ENCODE measurements around the gene LIPI. TPM values are rescaled to one million over a fixed set of nuclear protein-coding genes. Genes with fewer than 3 reads are reported as not detected.
"Not testable (repeated sequence)": the region's sequence is repeated elsewhere in the genome, so short reads cannot be mapped to it uniquely, and the experiment has no call there.

The LIPI gene
- total RNA-seq, 2 donors from 2014 or later = not detected

GRCh38 chr21:14213164-14213563, 2.4 kb upstream of the LIPI start:
- H3K9me3 ChIP-seq = no peaks in the 10 kb centered on the region
- H3K4me3 ChIP-seq = no peak overlapping the region
- peaks cover 7 to 10% of the 10 kb centered on the region in 2 donors for H3K4me1 ChIP-seq (ENCODE audit: control insufficient read depth in 1 of 2, low read depth in 2 of 2)
- ATAC-seq (ENCODE audit: insufficient number of reproducible peaks, low FRiP score, low read depth) = no peak
- no peaks in the 10 kb centered on the region for H3K27me3 ChIP-seq (replicated peaks; ENCODE audit: insufficient read depth)
- H3K27ac ChIP-seq = no peak overlapping the region
- no peaks in the 10 kb centered on the region for H3K36me3 ChIP-seq
- no peak for DNase-seq (ENCODE audit: low spot score)
- no peak for TF ChIP-seq CTCF (IDR thresholded peaks at IDR 0.05)

- Histone ChIP-seq H3K9me3 (no peaks in the 10 kb centered on the region), H3K36me3 (no peaks in the 10 kb centered on the region), H3K4me1 (ENCODE audit: control insufficient read depth in 1 of 2, low read depth in 2 of 2) (no peaks in the 10 kb centered on the region), H3K27me3 (replicated peaks; ENCODE audit: insufficient read depth) (no peaks in the 10 kb centered on the region), H3K4me3 (no peak overlapping the region), H3K27ac (no peak overlapping the region)
- ATAC-seq (ENCODE audit: insufficient number of reproducible peaks, low FRiP score, low read depth) (no peak), DNase-seq (ENCODE audit: low spot score) (no peak)
- no peak for TF ChIP-seq CTCF (IDR thresholded peaks at IDR 0.05)
Observed at GRCh38 chr21:14206222-14206621, 4.5 kb downstream of the LIPI start.

- H3K36me3 ChIP-seq; H3K9me3 ChIP-seq; H3K27me3 ChIP-seq (replicated peaks; ENCODE audit: insufficient read depth); H3K27ac ChIP-seq; H3K4me1 ChIP-seq (ENCODE audit: control insufficient read depth in 1 of 2, low read depth in 2 of 2); H3K4me3 ChIP-seq; DNase-seq (ENCODE audit: low spot score); ATAC-seq (ENCODE audit: insufficient number of reproducible peaks, low FRiP score, low read depth): not testable (repeated sequence)
Observed at GRCh38 chr21:14166463-14167223, 44.1 kb downstream of the LIPI start.

GRCh38 chr21:14143999-14144398, 66.8 kb downstream of the LIPI start:
- no peak for TF ChIP-seq CTCF (IDR thresholded peaks at IDR 0.05)
- Histone ChIP-seq H3K4me1 (ENCODE audit: control insufficient read depth in 1 of 2, low read depth in 2 of 2) (no peaks in the 10 kb centered on the region), H3K27me3 (replicated peaks; ENCODE audit: insufficient read depth) (no peaks in the 10 kb centered on the region), H3K36me3 (no peaks in the 10 kb centered on the region), H3K9me3 (no peaks in the 10 kb centered on the region), H3K27ac (no peak overlapping the region), H3K4me3 (no peak overlapping the region)
- DNase-seq (ENCODE audit: low spot score) (no peak), ATAC-seq (ENCODE audit: insufficient number of reproducible peaks, low FRiP score, low read depth) (no peak)

GRCh38 chr21:14124266-14124665, 86.5 kb downstream of the LIPI start:
- ATAC-seq (ENCODE audit: insufficient number of reproducible peaks, low FRiP score, low read depth) (no peak), DNase-seq (ENCODE audit: low spot score) (no peak)
- TF ChIP-seq CTCF (IDR thresholded peaks at IDR 0.05) = no peak
- H3K4me1 ChIP-seq (ENCODE audit: control insufficient read depth in 1 of 2, low read depth in 2 of 2) = no peaks in the 10 kb centered on the region
- H3K36me3 ChIP-seq = no peaks in the 10 kb centered on the region
- H3K27me3 ChIP-seq (replicated peaks; ENCODE audit: insufficient read depth) = no peaks in the 10 kb centered on the region
- H3K4me3 ChIP-seq = no peak overlapping the region
- no peak overlapping the region for H3K27ac ChIP-seq
- H3K9me3 ChIP-seq = no peaks in the 10 kb centered on the region

GRCh38 chr21:14121719-14122118, 89.0 kb downstream of the LIPI start:
- H3K27me3 ChIP-seq (replicated peaks; ENCODE audit: insufficient read depth) = no peaks in the 10 kb centered on the region
- no peak for TF ChIP-seq CTCF (IDR thresholded peaks at IDR 0.05)
- no peak for ATAC-seq (ENCODE audit: insufficient number of reproducible peaks, low FRiP score, low read depth)
- no peak for DNase-seq (ENCODE audit: low spot score)
- H3K9me3 ChIP-seq = no peaks in the 10 kb centered on the region
- no peaks in the 10 kb centered on the region for H3K36me3 ChIP-seq
- H3K4me3 ChIP-seq = no peak overlapping the region
- no peak overlapping the region for H3K27ac ChIP-seq
- no peaks in the 10 kb centered on the region for H3K4me1 ChIP-seq (ENCODE audit: control insufficient read depth in 1 of 2, low read depth in 2 of 2)

All from thoracic aorta (tissue), 2 donors.